CD4-positive, alpha-beta T cell treated with Interleukin-2 at 100 ng/mL for 4 hours (primary cell): ENCODE results near the gene DNAJC5.
"Not testable (repeated sequence)": the region's sequence is repeated elsewhere in the genome, so short reads cannot be mapped to it uniquely, and the experiment has no call there.

Experiments used
- DNase-seq: peaks from one replicate; pipeline ENCODE4 v3.0.0-alpha.2; 2020; ENCODE audit warnings: low spot score

Gene DNAJC5

GRCh38 chr20:63913768-63914167 is 18.8 kb downstream of the DNAJC5 start:
- DNase-seq = no peak

- DNase-seq = no peak
These were observed 20.5 kb downstream of the DNAJC5 start for GRCh38 chr20:63915471-63915870.

- not testable (repeated sequence) for DNase-seq
These were observed 21.5 kb downstream of the DNAJC5 start for GRCh38 chr20:63916371-63916939.

- DNase-seq = no peak
These were observed 22.9 kb downstream of the DNAJC5 start for GRCh38 chr20:63917811-63918210.

GRCh38 chr20:63919130-63919529 is 24.2 kb downstream of the DNAJC5 start:
- DNase-seq = no peak

GRCh38 chr20:63920226-63920625 is 25.3 kb downstream of the DNAJC5 start:
- DNase-seq = no peak

GRCh38 chr20:63923651-63924050 is 28.7 kb downstream of the DNAJC5 start:
- DNase-seq = no peak

- DNase-seq = no peak
These were observed 29.3 kb downstream of the DNAJC5 start for GRCh38 chr20:63924241-63924640.

- no peak for DNase-seq
These were observed 31.4 kb downstream of the DNAJC5 start for GRCh38 chr20:63926298-63926697.

GRCh38 chr20:63929071-63929470 is 34.1 kb downstream of the DNAJC5 start:
- no peak for DNase-seq

- not testable (repeated sequence) for DNase-seq
These were observed 34.6 kb downstream of the DNAJC5 start for GRCh38 chr20:63929473-63929883.

- DNase-seq = no peak
These were observed 36.1 kb downstream of the DNAJC5 start for GRCh38 chr20:63930971-63931553.

GRCh38 chr20:63931735-63932134 is 36.8 kb downstream of the DNAJC5 start:
- DNase-seq = no peak

- DNase-seq = no peak
These were observed 37.8 kb downstream of the DNAJC5 start for GRCh38 chr20:63932606-63933160.

- DNase-seq = no peak
These were observed 38.7 kb downstream of the DNAJC5 start for GRCh38 chr20:63933646-63934045.

- no peak for DNase-seq
These were observed 39.5 kb downstream of the DNAJC5 start for GRCh38 chr20:63934271-63935068.

GRCh38 chr20:63935447-63935846 is 40.5 kb downstream of the DNAJC5 start:
- no peak for DNase-seq

GRCh38 chr20:63937596-63937995 is 42.7 kb downstream of the DNAJC5 start:
- DNase-seq = no peak

- no peak for DNase-seq
These were observed 44.4 kb downstream of the DNAJC5 start for GRCh38 chr20:63939061-63939935.

- no peak for DNase-seq
These were observed 45.1 kb downstream of the DNAJC5 start for GRCh38 chr20:63940071-63940471.

GRCh38 chr20:63940472-63941266 is 45.7 kb downstream of the DNAJC5 start:
- DNase-seq = no peak
